ENCODE results near the gene C5.

DNA sequence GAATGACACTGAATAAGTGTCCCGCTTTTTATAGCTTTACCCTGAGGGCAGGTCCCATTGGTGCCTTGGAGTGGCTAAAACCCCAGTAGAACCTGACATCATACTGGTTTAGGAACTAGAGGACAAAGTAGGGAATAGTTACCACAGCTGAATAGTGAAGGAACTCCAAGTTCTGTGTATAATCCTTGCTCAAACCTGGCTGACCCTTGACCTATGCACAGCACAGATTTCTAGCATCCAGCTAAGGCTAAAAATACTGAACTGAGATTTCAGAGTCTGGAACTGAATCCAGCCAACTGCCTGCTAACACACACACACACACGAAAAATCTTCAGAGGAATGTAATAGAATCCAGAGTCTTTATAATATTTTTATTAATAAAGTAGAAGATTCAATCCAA is 50.8 kb downstream of the C5 start:
- TF ChIP-seq POLR2A (IDR thresholded peaks at IDR 0.05; ENCODE audit: low read depth, low read length) = no peak
- no peak for TF ChIP-seq TAF1 (IDR thresholded peaks at IDR 0.05; ENCODE audit: low read depth, low read length)
- no peak for TF ChIP-seq POLR2AphosphoS5 (IDR thresholded peaks at IDR 0.05; ENCODE audit: low read depth, low read length)
